Measurements from ENCODE around the gene NUP210. TPM values are rescaled to one million over a fixed set of nuclear protein-coding genes. Genes with fewer than 3 reads are reported as not detected.

NUP210 gene
- polyA plus RNA-seq, 1 of the 3 experiments (the other 2 are of a cell fraction), result 1.8 TPM

- no peak overlapping the region for H2AFZ ChIP-seq (ENCODE audit: low read depth)
- no peaks in the 10 kb centered on the region for H3K79me2 ChIP-seq (ENCODE audit: insufficient read depth)
- no peak overlapping the region for H3K27ac ChIP-seq (ENCODE audit: low read depth in 2 of 2, low read length in 1 of 2)
- H4K20me1 ChIP-seq (ENCODE audit: insufficient read depth), result no peaks in the 10 kb centered on the region
- no peak overlapping the region for H3K4me3 ChIP-seq (ENCODE audit: low read depth in 2 of 2, low read length in 1 of 2)
- H3K4me1 ChIP-seq (ENCODE audit: control insufficient read depth in 1 of 2, insufficient read depth in 2 of 2, low read depth in 1 of 2, low read length in 1 of 2), result peaks cover 9 to 10% of the 10 kb centered on the region in 2 experiments; a peak in 1 of 4 replicates
- H3F3A ChIP-seq (replicated peaks; ENCODE audit: insufficient read depth), result no peaks in the 10 kb centered on the region
- no peak overlapping the region for H3K9ac ChIP-seq
- H3K4me2 ChIP-seq, result no peak overlapping the region
- CTCF ChIA-PET, result interaction anchor here (0.6 kb wide), 1 partner anchor 207 kb away, joined by 3 read pairs; no protein-coding TSS in a partner anchor
- no peak for DNase-seq
- H3K36me3 ChIP-seq (replicated peaks in 1 of 2; ENCODE audit: control insufficient read depth in 1 of 2, insufficient read depth in 2 of 2, low read length in 1 of 2), result no peaks in the 10 kb centered on the region
- no peaks in the 10 kb centered on the region for H3K9me2 ChIP-seq
- H3K9me3 ChIP-seq, result no peaks in the 10 kb centered on the region
- 86% methylated on average over 7 of the region's 7 CpGs for WGBS (ENCODE audit: low lambda C conversion rate)
- POLR2A ChIA-PET, result no interaction called here
- H3K27me3 ChIP-seq (ENCODE audit: insufficient read depth), result no peaks in the 10 kb centered on the region
- TF ChIP-seq ELF1 (IDR thresholded peaks at IDR 0.05) (no peak), FOSL2 (IDR thresholded peaks at IDR 0.05; ENCODE audit: borderline replicate concordance, low read depth) (no peak), RXRA (IDR thresholded peaks at IDR 0.05; ENCODE audit: borderline replicate concordance, low read depth) (no peak), FOXM1 (IDR thresholded peaks at IDR 0.05; ENCODE audit: low read depth) (no peak), EZH2phosphoT487 (IDR thresholded peaks at IDR 0.05; ENCODE audit: borderline replicate concordance, low read depth) (no peak), TEAD4 (IDR thresholded peaks at IDR 0.05; ENCODE audit: borderline replicate concordance, insufficient read depth) (no peak), REST (IDR thresholded peaks at IDR 0.05; ENCODE audit: low read depth, low read length) (no peak), CTCF (IDR thresholded peaks at IDR 0.05) (no peak), EP300 (IDR thresholded peaks at IDR 0.05; ENCODE audit: borderline replicate concordance in 1 of 2, low read depth in 1 of 2, low read length in 1 of 2) (no peak), GATA2 (CRISPR knock-in tag; IDR thresholded peaks at IDR 0.05) (no peak)
Observed at GRCh38 chr3:13299531-13300155, 120.5 kb downstream of the NUP210 start.

- Histone ChIP-seq H3K79me2 (ENCODE audit: insufficient read depth) (no peaks in the 10 kb centered on the region), H2AFZ (ENCODE audit: low read depth) (no peak overlapping the region), H3K27me3 (ENCODE audit: insufficient read depth) (no peaks in the 10 kb centered on the region), H3F3A (replicated peaks; ENCODE audit: insufficient read depth) (no peaks in the 10 kb centered on the region), H3K4me1 (ENCODE audit: control insufficient read depth in 1 of 2, insufficient read depth in 2 of 2, low read depth in 1 of 2, low read length in 1 of 2) (peaks cover 4 to 10% of the 10 kb centered on the region in 2 experiments; a peak in 1 of 4 replicates), H4K20me1 (ENCODE audit: insufficient read depth) (no peaks in the 10 kb centered on the region), H3K27ac (ENCODE audit: low read depth in 2 of 2, low read length in 1 of 2) (no peak overlapping the region), H3K9ac (no peak overlapping the region), H3K9me3 (no peaks in the 10 kb centered on the region), H3K4me3 (ENCODE audit: low read depth in 2 of 2, low read length in 1 of 2) (no peak overlapping the region), H3K4me2 (no peak overlapping the region), H3K36me3 (replicated peaks in 1 of 2; ENCODE audit: control insufficient read depth in 1 of 2, insufficient read depth in 2 of 2, low read length in 1 of 2) (no peaks in the 10 kb centered on the region), H3K9me2 (no peaks in the 10 kb centered on the region)
- 60% methylated on average over 4 of the region's 6 CpGs for WGBS (ENCODE audit: low lambda C conversion rate)
- DNase-seq, result no peak
- POLR2A ChIA-PET, result no interaction called here
- CTCF ChIA-PET, result no interaction called here
- TF ChIP-seq SIN3A (IDR thresholded peaks at IDR 0.05; ENCODE audit: borderline replicate concordance, low read depth, low read length) (no peak), MEF2A (IDR thresholded peaks at IDR 0.05; ENCODE audit: borderline replicate concordance, low read depth) (no peak), RAD21 (IDR thresholded peaks at IDR 0.05; ENCODE audit: low read length) (no peak), RXRA (IDR thresholded peaks at IDR 0.05; ENCODE audit: borderline replicate concordance, low read depth) (no peak), CHD2 (IDR thresholded peaks at IDR 0.05; ENCODE audit: low read length, partially characterized antibody) (no peak), USF1 (IDR thresholded peaks at IDR 0.05; ENCODE audit: borderline replicate concordance, low read depth) (no peak), TEAD4 (IDR thresholded peaks at IDR 0.05; ENCODE audit: borderline replicate concordance, insufficient read depth) (no peak), RCOR1 (IDR thresholded peaks at IDR 0.05; ENCODE audit: low read length) (no peak), IRF3 (IDR thresholded peaks at IDR 0.05; ENCODE audit: low read depth, low read length) (no peak), POLR2AphosphoS5 (IDR thresholded peaks at IDR 0.05; ENCODE audit: low read depth, low read length) (no peak), TAF1 (IDR thresholded peaks at IDR 0.05; ENCODE audit: borderline replicate concordance, low read depth, low read length) (no peak), YY1 (IDR thresholded peaks at IDR 0.05; ENCODE audit: low read depth) (no peak), GATA2 (CRISPR knock-in tag; IDR thresholded peaks at IDR 0.05) (no peak)
Observed at GRCh38 chr3:13296662-13297061, 123.5 kb downstream of the NUP210 start.

All from SK-N-SH (cell line).